GM21526 (cell line): ENCODE data around the gene POR.
"Not testable (repeated sequence)": the region's sequence is repeated elsewhere in the genome, so short reads cannot be mapped to it uniquely, and the experiment has no call there.

Experiments used
- ATAC-seq: cut with Tn5 transposase; IDR thresholded peaks from one replicate; pipeline ENCODE4 v1.9.1; 2021; ENCODE audit warnings: moderate library complexity; ENCODE audit not compliant: unreplicated experiment, low FRiP score

Gene POR

DNA sequence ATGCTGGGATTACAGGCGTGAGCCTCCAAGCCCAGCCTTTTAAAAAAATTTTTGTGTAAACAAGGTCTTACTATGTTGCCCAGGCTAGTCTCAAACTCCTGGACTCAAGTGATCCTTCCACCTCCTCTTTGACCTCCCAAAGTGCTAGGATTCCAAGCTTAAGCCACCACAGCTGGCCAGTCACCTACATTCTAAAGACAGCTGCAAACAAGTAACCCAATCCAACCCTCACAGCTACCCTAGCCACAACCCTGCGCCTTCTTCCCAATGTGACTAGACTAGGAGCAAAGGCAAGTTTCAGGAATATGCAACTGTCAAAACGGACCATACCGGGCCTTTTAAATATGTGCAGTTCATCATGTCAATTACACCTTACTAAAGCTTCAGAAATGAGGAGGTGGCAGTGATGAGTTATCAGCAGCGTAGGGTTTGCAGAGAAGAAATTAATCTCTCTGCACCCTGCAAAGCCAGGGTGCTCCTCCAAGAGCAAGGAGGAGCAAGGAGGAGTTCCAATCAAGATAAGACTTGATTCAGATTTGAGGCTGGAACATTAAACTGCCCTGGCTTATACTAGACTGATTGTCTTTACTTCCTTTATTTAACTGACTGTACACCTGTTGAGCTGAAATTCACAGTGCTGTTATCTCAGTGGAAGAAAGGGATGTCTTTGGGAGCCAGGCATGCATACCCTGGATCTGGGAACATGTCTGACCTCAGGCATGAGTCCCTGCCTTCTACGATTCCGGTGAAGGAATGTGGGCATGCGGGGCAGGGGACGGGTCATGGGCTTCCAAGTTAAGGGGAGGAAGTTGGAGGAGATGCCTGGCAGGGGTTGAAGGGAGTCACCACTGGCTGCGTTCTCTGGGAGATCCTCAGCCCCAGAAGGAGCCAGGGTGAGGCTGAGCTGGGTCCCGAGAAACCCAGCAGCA, 95.0 kb downstream of the POR start:
- ATAC-seq, result no peak

DNA sequence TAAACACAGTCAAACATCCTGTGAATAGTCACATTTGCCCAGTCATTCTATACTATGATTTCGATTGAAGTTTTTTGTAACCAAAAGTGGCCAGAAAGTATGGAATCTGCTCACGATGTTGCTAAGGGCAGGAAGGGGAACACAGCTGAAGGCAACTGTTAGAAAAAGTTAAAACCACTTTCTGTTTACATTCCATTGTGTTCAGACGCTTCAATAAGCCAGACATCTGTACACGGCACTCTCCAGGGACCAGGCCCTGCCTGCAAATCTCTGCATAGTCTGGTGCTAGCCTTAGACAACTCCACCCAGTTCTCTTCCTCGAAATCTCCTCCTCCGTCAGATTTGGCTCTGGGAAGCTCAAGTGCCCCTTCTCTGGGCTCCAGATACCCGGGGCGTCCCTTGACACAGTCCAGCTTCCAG, 96.5 kb downstream of the POR start:
- no peak for ATAC-seq

DNA sequence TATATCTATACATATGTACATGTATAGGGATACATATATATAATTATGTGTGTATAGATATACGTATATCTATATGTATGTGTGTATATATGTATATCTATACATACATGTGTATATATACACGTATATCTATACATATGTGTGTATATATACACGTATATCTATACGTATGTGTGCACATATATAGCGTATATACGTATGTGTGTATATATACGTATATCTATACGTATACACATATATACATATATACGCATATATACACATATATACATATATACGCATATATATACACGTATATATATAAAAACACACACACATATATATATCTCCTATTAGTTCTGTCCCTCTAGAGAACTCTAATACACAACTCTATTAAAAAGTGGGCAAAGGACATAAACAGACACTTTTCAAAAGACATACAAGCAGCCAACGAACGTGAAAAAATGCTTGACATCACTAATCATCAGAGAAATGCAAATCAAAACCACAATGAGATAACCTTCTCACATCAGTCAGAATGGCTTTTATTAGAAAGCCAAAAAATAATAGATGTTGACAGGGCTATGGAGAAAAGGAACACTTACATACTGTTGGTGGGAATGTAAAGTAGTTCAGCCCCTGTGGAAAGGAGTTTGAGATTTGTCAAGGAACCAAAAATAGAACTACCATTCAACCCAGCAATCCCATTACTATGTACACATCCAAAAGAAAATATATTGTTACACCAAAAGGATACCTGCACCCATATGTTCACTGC, 101.4 kb downstream of the POR start:
- no peak for ATAC-seq

DNA sequence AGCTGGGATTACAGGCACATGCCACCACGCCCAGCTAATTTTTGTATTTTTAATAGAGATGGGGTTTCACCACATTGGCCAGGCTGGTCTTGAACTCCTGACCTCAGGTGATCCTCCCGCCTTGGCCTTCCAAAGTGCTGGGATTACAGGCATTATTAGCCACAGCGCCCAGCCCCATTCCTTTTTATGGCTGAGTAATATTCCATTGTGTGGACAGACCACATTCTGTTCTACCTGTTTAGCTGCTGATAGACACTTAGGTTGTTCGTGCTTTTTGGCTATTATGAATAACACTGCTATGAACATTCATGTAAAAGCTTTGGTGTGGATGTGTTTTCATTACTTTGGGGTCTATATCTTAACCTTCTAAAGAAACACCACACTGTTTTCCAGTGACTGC, 103.6 kb downstream of the POR start:
- not testable (repeated sequence) for ATAC-seq

DNA sequence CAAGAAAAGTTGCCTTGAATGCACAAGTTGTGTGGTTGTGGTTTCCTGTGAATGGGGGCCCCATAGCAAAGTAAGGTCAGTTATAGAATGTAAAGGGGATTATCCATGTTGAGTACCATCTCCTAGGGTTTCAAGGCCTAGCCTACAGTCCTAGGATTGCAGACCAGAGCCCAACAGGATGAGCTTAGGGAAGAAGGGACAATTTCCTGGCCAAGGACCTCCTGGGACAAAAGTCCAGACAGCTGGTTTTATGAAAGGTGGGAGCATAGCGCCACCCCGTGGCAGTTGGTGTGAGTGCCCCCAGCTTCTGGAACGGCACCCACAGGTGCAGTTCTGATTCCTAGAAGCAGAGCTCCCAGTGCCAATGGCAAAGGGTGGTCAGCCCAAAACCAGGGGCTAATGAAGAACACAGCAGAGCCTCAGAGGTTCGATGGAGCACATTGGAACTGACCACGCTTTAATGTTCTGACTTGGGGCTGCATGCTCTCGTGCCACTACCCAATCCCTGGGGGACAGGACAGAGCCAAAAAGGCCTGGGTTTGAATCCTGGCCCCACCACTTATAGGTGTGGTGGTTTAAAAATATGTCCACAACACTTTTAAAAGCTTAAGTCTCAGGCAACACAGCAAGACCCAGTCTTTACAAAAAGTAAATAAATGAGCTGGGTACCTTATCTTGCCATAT, 105.2 kb downstream of the POR start:
- ATAC-seq, result no peak

DNA sequence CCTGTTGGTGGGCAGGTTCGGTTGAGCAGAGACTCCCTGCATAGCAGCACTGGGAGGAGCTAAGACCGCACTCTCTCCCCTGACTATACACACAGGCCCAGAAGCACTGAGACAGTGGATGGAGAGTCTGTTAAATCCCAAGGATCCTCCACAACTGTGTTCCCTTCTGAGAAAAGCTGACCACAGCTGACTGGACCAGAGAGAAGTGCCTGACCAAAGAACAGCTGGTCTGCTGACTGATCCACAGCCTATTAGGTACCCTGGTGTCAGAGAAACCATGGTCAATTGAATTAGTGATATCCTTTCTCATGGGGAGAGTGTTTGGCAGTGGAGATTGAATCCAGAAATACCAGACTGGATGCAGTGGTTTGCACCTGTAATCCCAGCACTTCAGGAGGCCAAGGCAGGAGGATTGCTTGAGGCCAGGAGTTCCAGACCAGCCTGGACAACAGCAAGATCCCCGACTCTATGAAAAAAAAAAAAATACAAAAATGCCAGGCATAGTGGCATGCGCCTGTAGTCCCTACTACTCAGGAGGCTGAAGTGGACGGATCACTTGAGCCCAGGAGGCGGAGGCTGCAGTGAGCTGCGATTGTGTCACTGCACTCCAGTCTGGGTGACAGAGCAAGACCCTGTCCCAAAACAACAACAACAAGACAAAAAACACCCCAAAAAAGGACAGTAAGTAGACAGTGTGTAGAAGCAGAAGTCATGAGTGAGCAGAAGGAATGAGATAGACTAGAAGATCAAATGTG, 107.2 kb downstream of the POR start:
- ATAC-seq, result no peak

DNA sequence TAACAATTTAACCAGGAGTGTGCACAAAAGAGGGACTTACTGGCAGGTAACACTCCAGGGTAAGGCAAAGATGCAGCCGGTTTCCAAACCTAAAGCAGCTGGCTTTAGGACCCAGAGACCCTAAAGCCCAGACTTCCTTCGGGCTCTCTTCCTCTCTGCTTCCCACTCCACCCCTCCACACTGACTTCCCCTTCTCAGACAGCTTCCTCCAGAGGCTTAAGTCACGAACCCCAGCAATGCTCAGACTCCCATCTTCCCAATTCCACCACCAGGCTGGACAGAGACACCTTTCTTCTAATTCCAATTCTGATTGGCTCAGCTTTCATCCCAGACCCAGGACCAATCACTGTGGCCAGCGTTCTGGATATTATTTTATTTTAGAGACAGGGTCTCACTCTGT, 108.0 kb downstream of the POR start:
- ATAC-seq, result no peak

DNA sequence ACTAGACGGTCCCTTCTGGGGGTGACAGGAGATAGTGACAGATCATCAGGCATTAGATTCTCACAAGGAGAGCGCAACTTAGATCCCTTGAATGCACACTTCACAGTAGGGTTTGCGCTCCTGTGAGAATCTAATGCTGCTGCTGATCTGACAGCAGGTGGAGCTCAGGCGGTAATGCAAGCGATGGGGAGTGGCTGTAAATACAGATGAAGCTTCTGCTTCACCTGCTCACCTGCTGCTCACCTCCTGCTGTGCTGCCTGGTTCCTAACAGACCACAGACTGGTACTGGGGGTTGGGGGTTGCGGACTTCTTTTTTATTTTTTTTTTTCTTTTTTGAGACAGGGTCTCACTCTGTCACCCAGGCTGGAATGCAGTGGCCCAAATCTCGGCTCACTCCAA, 114.7 kb downstream of the POR start:
- ATAC-seq, result not testable (repeated sequence)

DNA sequence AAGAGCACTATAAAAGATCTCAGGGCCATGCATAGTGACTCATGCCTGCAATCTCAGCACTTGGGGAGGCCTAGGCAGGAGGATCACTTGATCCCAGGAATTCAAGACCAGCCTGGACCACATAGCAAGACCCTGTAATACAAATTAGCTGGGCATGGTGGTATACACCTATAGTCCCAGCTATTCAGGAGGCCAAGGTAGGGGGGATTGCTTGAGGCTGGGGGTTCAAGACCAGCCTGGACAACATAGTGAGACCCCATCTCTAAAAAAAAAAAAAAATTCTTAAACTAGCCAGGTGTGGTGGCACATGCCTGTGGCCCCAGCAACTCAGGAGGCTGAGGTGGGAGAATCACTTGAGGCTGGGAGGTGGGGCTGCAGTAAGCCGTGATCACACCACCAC, 117.0 kb downstream of the POR start:
- no peak for ATAC-seq
